Cardiac fibroblast (primary cell): ENCODE results near the gene NLGN1.

Experiments used
- DNase-seq, 2 donors: peaks; one replicate each; pipeline versions ENCODE4 v3.0.0 to v3.0.0-alpha.2; 2010; ENCODE audit warnings: low read depth in 2 of 2
- H3K4me3 ChIP-seq, 2 donors: replicated peaks in 1 of 2; 1 replicate in 1 of 2; 2 replicates in 1 of 2; pipeline ENCODE4 v1.5.1; 2011; ENCODE audit warnings: low read depth in 2 of 2, low read length in 2 of 2, mild to moderate bottlenecking in 2 of 2, moderate library complexity in 1 of 2
- TF ChIP-seq, protein P1 (sequence below): IDR thresholded peaks from one replicate; pipeline ENCODE4 v1.5.1; 2011; ENCODE audit warnings: low read depth, mild to moderate bottlenecking, low read length, inconsistent platforms

The NLGN1 gene

DNA sequence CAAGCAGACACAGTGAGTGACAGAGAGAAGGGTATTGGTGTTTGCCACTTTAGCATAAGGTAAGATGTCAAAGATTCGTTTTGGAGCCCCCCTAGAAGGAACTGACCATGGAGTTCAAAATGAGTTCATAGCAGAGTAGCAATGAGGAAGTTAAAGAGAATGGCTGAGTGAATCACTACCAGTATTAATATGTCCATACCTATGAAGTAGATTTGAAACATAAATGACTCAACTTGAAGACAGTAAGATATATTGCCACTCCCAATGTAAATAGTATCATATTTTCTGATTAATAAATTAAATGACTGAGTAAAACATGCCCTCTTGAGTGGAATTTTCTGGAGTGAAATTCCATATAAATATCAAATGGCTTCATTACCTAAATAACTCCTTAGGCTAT is 675.1 kb downstream of the NLGN1 start:
- DNase-seq, result no peak
- no peak overlapping the region for H3K4me3 ChIP-seq
- TF ChIP-seq, protein P1, sequence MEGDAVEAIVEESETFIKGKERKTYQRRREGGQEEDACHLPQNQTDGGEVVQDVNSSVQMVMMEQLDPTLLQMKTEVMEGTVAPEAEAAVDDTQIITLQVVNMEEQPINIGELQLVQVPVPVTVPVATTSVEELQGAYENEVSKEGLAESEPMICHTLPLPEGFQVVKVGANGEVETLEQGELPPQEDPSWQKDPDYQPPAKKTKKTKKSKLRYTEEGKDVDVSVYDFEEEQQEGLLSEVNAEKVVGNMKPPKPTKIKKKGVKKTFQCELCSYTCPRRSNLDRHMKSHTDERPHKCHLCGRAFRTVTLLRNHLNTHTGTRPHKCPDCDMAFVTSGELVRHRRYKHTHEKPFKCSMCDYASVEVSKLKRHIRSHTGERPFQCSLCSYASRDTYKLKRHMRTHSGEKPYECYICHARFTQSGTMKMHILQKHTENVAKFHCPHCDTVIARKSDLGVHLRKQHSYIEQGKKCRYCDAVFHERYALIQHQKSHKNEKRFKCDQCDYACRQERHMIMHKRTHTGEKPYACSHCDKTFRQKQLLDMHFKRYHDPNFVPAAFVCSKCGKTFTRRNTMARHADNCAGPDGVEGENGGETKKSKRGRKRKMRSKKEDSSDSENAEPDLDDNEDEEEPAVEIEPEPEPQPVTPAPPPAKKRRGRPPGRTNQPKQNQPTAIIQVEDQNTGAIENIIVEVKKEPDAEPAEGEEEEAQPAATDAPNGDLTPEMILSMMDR, result no peak

DNA sequence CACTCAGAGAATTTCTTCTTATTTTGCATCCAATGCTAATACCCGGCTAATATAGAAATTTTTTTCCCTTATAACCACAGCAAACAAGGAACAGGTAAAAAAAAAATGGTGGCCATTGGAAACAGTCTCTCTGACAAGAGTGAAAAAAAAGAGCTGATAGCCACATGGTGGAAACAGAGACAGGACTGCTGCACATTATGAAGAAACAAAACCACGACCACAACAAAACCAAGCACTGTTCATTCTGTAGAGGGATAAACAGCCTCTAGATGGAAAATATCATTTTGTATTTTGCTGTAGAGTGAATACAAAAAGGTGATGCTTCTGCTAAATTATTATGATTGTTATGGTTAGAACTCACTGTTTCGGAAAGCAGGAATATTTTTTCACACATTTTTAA is 686.2 kb downstream of the NLGN1 start:
- TF ChIP-seq, protein P1, result no peak
- H3K4me3 ChIP-seq, result no peak overlapping the region
- DNase-seq, result no peak

DNA sequence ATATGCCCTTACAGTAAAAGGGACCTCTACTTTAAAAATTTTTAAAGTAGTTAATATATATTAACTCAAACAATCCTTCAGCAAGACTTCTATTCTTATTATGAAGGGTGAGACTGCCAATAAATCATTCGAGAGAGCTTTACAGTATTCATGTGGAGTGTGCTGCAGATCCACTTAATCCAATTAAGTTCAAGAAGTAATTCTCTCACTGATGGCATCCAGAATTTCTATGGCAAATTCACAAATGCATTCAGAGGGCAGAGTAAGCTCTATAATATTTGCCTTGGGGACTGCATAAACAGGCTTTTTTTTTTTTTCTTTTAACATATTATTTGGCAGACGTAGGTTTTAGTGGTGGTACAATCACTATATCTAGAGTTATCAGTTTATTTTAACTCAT is 692.0 kb downstream of the NLGN1 start:
- no peak overlapping the region for H3K4me3 ChIP-seq
- TF ChIP-seq, protein P1, result no peak
- DNase-seq, result no peak

DNA sequence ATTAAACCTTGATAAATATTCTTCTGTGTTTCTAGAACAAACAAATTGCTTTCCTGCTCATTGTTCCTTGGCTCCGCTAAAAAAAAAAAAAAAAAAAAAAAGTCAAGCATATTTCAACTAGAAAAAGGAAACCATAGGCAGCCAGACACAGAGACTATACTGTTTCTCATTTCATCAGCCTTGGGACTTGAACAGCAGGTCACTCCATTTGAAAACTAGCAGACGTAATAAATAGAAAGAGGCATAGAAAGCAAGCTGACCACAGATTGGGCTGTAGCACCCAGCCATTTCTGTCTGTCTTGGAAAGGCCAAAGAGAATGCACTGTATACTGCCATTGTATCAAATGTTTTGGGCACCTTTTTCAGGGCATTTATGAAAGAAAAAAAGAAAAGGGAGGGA is 697.1 kb downstream of the NLGN1 start:
- TF ChIP-seq, protein P1, result no peak
- no peak for DNase-seq
- H3K4me3 ChIP-seq, result no peak overlapping the region

DNA sequence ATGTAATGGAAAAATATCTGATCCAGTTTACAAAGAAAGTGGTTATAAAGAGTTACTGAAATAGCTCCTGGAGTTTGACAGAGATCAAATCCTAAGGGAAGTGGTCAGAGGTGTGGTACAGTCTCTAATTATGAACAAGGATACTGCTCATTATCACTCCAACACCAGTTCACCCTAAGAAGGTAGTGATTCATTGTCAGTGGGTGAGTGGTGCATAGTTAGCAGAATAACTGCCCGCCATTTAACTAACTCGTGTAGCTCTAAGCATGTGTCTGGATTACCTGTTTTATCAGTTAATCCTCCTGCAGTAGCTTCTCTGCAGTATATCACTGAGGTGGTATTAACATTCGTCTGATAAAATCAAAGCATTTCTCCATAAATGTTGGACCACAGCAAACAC is 700.1 kb downstream of the NLGN1 start:
- TF ChIP-seq, protein P1, result no peak
- DNase-seq, result no peak
- no peak overlapping the region for H3K4me3 ChIP-seq

DNA sequence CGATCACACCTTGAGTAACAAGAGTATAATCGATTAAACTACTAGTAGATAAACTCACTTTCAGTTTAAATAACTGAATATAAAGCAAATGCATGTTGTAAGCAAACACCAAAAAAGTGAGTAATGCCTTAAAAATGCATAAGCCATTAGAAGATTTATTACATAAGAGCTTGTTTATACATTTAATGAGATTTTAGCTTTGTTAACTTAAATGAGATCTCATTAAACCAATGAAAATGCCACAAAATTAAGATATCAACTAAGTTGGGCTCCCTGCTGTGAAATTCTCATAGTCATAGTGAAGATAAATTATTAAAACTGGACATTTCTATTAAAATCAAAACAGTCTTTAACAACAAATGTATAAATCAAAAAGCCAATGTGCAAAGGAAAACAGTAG is 701.2 kb downstream of the NLGN1 start:
- TF ChIP-seq, protein P1, result no peak
- no peak overlapping the region for H3K4me3 ChIP-seq
- DNase-seq, result peak in 1 of 2 donors; percentile 23

DNA sequence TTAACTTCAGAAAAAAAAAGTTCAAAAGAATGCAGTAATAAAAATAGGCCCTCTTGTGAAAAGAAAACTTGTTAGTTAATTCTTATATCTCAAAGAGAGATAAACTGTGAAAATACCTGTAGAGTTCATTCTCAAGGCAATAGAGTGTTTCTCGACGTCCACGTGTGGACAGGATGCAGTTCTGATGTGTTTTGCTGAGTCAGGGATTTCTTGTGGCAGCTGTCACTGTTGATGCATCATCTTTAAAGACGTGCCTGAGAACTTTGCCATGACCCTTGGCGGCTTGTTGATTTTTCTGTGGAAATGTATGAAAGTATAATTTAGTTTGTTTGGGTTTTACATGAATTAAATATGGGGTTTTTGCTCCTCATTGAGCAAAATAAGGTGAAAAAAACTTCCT is 702.2 kb downstream of the NLGN1 start:
- no peak for DNase-seq
- TF ChIP-seq, protein P1, result no peak
- no peak overlapping the region for H3K4me3 ChIP-seq
